ENCODE measurements around the gene BSN. TPM values are rescaled to one million over a fixed set of nuclear protein-coding genes. Genes with fewer than 3 reads are reported as not detected.

The BSN gene
- total RNA-seq, 2 experiments from 2014 or later = 0.03 to 0.27 TPM

- CTCF ChIA-PET (ENCODE audit: unreplicated experiment) = no interaction called here
- no peaks in the 10 kb centered on the region for H3K4me1 ChIP-seq (ENCODE audit: insufficient read depth, low read length, poor library complexity, severe bottlenecking)
- BruUV-seq (replicated peaks) = no TSS peak
- no peak overlapping the region for H2AFZ ChIP-seq (ENCODE audit: low read length)
- no peaks in the 10 kb centered on the region for H3K9me2 ChIP-seq (ENCODE audit: insufficient read depth, low read length)
- no peaks in the 10 kb centered on the region for H3K9me3 ChIP-seq (ENCODE audit: low read length)
- POLR2A ChIA-PET = no interaction called here
- H4K20me1 ChIP-seq (ENCODE audit: insufficient read depth, low read length) = no peaks in the 10 kb centered on the region
- H3K27ac ChIP-seq (ENCODE audit: low read depth, low read length, poor library complexity, severe bottlenecking) = no peak overlapping the region
- no peak overlapping the region for H3K4me3 ChIP-seq (ENCODE audit: low read depth, low read length, poor library complexity, severe bottlenecking)
- no peak for DNase-seq (ENCODE audit: low spot score)
- TF ChIP-seq, protein P1, sequence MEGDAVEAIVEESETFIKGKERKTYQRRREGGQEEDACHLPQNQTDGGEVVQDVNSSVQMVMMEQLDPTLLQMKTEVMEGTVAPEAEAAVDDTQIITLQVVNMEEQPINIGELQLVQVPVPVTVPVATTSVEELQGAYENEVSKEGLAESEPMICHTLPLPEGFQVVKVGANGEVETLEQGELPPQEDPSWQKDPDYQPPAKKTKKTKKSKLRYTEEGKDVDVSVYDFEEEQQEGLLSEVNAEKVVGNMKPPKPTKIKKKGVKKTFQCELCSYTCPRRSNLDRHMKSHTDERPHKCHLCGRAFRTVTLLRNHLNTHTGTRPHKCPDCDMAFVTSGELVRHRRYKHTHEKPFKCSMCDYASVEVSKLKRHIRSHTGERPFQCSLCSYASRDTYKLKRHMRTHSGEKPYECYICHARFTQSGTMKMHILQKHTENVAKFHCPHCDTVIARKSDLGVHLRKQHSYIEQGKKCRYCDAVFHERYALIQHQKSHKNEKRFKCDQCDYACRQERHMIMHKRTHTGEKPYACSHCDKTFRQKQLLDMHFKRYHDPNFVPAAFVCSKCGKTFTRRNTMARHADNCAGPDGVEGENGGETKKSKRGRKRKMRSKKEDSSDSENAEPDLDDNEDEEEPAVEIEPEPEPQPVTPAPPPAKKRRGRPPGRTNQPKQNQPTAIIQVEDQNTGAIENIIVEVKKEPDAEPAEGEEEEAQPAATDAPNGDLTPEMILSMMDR (conservative IDR thresholded peaks at IDR 0.05; ENCODE audit: low read length) = no peak
- no peak for TF ChIP-seq EZH2phosphoT487 (IDR thresholded peaks at IDR 0.05; ENCODE audit: borderline replicate concordance, low read depth, low read length)
- H3K4me2 ChIP-seq (ENCODE audit: low read length) = no peak overlapping the region
- no peaks in the 10 kb centered on the region for H3K79me2 ChIP-seq (ENCODE audit: insufficient read depth, low read depth, low read length)
- no peaks in the 10 kb centered on the region for H3K36me3 ChIP-seq (ENCODE audit: insufficient read depth, low read length)
- intact Hi-C loops (cut with micrococcal nuclease; ENCODE audit: unreplicated experiment) = no loop called here
These were observed 57.0 kb downstream of the BSN start for GRCh38 chr3:49611291-49611690.

GRCh38 chr3:49611719-49612118, 57.4 kb downstream of the BSN start:
- Histone ChIP-seq H3K4me1 (ENCODE audit: insufficient read depth, low read length, poor library complexity, severe bottlenecking) (no peaks in the 10 kb centered on the region), H3K4me3 (ENCODE audit: low read depth, low read length, poor library complexity, severe bottlenecking) (no peak overlapping the region), H3K79me2 (ENCODE audit: insufficient read depth, low read depth, low read length) (no peaks in the 10 kb centered on the region), H3K9me3 (ENCODE audit: low read length) (no peaks in the 10 kb centered on the region), H3K36me3 (ENCODE audit: insufficient read depth, low read length) (no peaks in the 10 kb centered on the region), H4K20me1 (ENCODE audit: insufficient read depth, low read length) (no peaks in the 10 kb centered on the region), H3K4me2 (ENCODE audit: low read length) (no peak overlapping the region), H2AFZ (ENCODE audit: low read length) (no peak overlapping the region), H3K27ac (ENCODE audit: low read depth, low read length, poor library complexity, severe bottlenecking) (no peak overlapping the region), H3K9me2 (ENCODE audit: insufficient read depth, low read length) (no peaks in the 10 kb centered on the region)
- BruUV-seq (replicated peaks) = no TSS peak
- POLR2A ChIA-PET = no interaction called here
- DNase-seq (ENCODE audit: low spot score) = no peak
- CTCF ChIA-PET (ENCODE audit: unreplicated experiment) = no interaction called here
- TF ChIP-seq, protein P1 (conservative IDR thresholded peaks at IDR 0.05; ENCODE audit: low read length) = no peak
- TF ChIP-seq EZH2phosphoT487 (IDR thresholded peaks at IDR 0.05; ENCODE audit: borderline replicate concordance, low read depth, low read length) = no peak
- intact Hi-C loops (cut with micrococcal nuclease; ENCODE audit: unreplicated experiment) = no loop called here

- Histone ChIP-seq H3K36me3 (ENCODE audit: insufficient read depth, low read length) (no peaks in the 10 kb centered on the region), H3K4me3 (ENCODE audit: low read depth, low read length, poor library complexity, severe bottlenecking) (no peak overlapping the region), H3K4me1 (ENCODE audit: insufficient read depth, low read length, poor library complexity, severe bottlenecking) (no peaks in the 10 kb centered on the region), H3K9me2 (ENCODE audit: insufficient read depth, low read length) (no peaks in the 10 kb centered on the region), H4K20me1 (ENCODE audit: insufficient read depth, low read length) (no peaks in the 10 kb centered on the region), H3K79me2 (ENCODE audit: insufficient read depth, low read depth, low read length) (no peaks in the 10 kb centered on the region), H2AFZ (ENCODE audit: low read length) (no peak overlapping the region), H3K4me2 (ENCODE audit: low read length) (no peak overlapping the region), H3K27ac (ENCODE audit: low read depth, low read length, poor library complexity, severe bottlenecking) (no peak overlapping the region), H3K9me3 (ENCODE audit: low read length) (no peaks in the 10 kb centered on the region)
- TF ChIP-seq EZH2phosphoT487 (IDR thresholded peaks at IDR 0.05; ENCODE audit: borderline replicate concordance, low read depth, low read length) = no peak
- TF ChIP-seq, protein P1 (conservative IDR thresholded peaks at IDR 0.05; ENCODE audit: low read length) = no peak
- no TSS peak for BruUV-seq (replicated peaks)
- ChIA-PET POLR2A (no interaction called here), CTCF (ENCODE audit: unreplicated experiment) (no interaction called here)
- intact Hi-C loops (cut with micrococcal nuclease; ENCODE audit: unreplicated experiment) = no loop called here
- no peak for DNase-seq (ENCODE audit: low spot score)
These were observed 60.7 kb downstream of the BSN start for GRCh38 chr3:49614936-49615335.

Data from OCI-LY7 (cell line).